D341Med (cell line): ENCODE data around the gene MS4A5.

Experiments used
- DNase-seq: peaks from one replicate; pipeline ENCODE4 v3.0.0; 2012; ENCODE audit warnings: low spot score

The MS4A5 gene

GRCh38 chr11:60482361-60482760, 53.0 kb downstream of the MS4A5 start:
- DNase-seq, result no peak

DNA sequence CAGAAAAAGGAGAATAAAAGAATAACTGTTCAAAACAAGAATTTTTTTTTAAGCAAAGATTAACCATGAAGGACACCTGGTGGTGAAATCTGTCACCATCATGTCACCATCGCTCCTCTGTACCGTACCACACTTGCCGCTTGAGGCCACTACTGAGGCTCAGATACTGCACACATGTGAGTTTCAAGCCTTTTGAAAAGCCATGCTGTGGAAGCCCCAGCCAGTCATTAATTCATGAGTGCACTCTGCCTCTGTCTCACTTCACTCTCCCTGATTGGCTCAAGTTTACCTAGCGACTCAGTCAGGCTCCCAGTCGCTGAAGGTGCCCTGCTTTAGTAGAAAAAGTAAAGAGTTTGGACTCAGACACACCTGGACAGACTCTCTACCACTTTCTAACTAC, 56.6 kb downstream of the MS4A5 start:
- no peak for DNase-seq

DNA sequence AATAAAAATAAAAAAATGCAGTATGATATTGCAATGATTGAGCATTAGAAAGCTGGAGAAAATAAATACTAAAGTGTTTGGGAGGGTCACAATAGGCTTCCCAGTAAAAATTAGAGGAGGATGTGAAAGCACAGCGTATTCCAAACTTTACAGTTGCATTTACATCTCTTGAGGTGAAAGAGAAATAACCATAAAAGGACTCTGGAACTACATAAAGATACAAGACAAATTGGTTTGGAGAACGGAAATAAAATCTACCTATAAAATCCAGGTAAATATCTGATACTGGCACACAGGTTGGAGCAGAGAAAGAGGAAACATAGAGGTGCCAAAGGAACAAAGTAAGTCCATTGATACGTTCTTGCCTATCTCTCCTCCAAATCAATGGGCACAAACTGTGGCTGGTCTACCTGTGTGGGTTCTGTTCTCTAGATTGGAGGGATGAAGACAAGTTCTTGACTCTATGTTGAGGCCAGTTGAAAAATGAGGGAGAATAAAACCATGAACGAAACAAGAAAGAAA, 63.2 kb downstream of the MS4A5 start, which contains the start of gene MS4A12:
MS4A12 (plus strand) TSS at position 291 of the 522 bp plus-strand sequence. CDS start 4,541 bp downstream, outside the sequence.
- DNase-seq, result no peak

GRCh38 chr11:60493454-60493853, 64.1 kb downstream of the MS4A5 start:
- DNase-seq, result no peak
